KMS-11 (cell line): ENCODE data around the gene MVD.

Experiments
- H2AFZ ChIP-seq: fragments of 200-600 bp; sonication (generic); 2 replicates; pipeline ENCODE4 v1.6.1; 2016; ENCODE audit warnings: antibody characterized with exemption, mixed run types, low read depth
- H3K27ac ChIP-seq: fragments of 200-600 bp; sonication (generic); 2 replicates; pipeline ENCODE4 v1.6.1; 2016; ENCODE audit warnings: mild to moderate bottlenecking, mixed run types
- H3K27me3 ChIP-seq: fragments of 200-600 bp; sonication (generic); 2 replicates; pipeline ENCODE4 v1.6.1; 2017; ENCODE audit warnings: mild to moderate bottlenecking, low read depth, mixed run types, moderate library complexity; ENCODE audit not compliant: insufficient read depth
- H3K36me3 ChIP-seq: fragments of 200-600 bp; sonication (generic); 2 replicates; pipeline ENCODE4 v1.6.1; 2017; ENCODE audit warnings: mild to moderate bottlenecking, mixed run types; ENCODE audit not compliant: insufficient read depth
- H3K4me1 ChIP-seq: fragments of 200-600 bp; sonication (generic); 2 replicates; pipeline ENCODE4 v1.6.1; 2016; ENCODE audit warnings: mild to moderate bottlenecking, low read depth, mixed run types; ENCODE audit not compliant: poor library complexity, severe bottlenecking
- H3K4me2 ChIP-seq: fragments of 200-600 bp; sonication (generic); 2 replicates; pipeline ENCODE4 v1.7.0; 2016; ENCODE audit warnings: mild to moderate bottlenecking, mixed run types
- H3K4me3 ChIP-seq: fragments of 200-600 bp; sonication (generic); IDR thresholded peaks from 2 replicates; pipeline ENCODE4 v1.6.1; 2017; ENCODE audit warnings: low read depth, low read length, mixed read lengths; ENCODE audit not compliant: insufficient read depth
- H3K79me2 ChIP-seq: fragments of 200-600 bp; sonication (generic); 2 replicates; pipeline ENCODE4 v1.6.1; 2016; ENCODE audit warnings: low read depth, mixed run types; ENCODE audit not compliant: insufficient read depth
- H3K9ac ChIP-seq: fragments of 200-600 bp; sonication (generic); 2 replicates; pipeline ENCODE4 v1.6.1; 2016; ENCODE audit warnings: mild to moderate bottlenecking, mixed run types
- H4K20me1 ChIP-seq: fragments of 200-600 bp; sonication (generic); 2 replicates; pipeline ENCODE4 v1.6.1; 2016; ENCODE audit warnings: mild to moderate bottlenecking, mixed run types; ENCODE audit not compliant: insufficient read depth
- TF ChIP-seq, protein P1 (sequence below): fragments of 200-600 bp; sonication (generic); conservative IDR thresholded peaks from 2 replicates; pipeline ENCODE4 v1.6.1; 2017; ENCODE audit warnings: low read depth, mild to moderate bottlenecking, antibody characterized with exemption, low read length, moderate library complexity, mixed read lengths

The MVD gene

GRCh38 chr16:88661468-88661867 is 1.4 kb downstream of the MVD start:
- no peaks in the 10 kb centered on the region for H4K20me1 ChIP-seq
- no peak overlapping the region for H3K27ac ChIP-seq
- no peak overlapping the region for H3K9ac ChIP-seq
- TF ChIP-seq, protein P1, sequence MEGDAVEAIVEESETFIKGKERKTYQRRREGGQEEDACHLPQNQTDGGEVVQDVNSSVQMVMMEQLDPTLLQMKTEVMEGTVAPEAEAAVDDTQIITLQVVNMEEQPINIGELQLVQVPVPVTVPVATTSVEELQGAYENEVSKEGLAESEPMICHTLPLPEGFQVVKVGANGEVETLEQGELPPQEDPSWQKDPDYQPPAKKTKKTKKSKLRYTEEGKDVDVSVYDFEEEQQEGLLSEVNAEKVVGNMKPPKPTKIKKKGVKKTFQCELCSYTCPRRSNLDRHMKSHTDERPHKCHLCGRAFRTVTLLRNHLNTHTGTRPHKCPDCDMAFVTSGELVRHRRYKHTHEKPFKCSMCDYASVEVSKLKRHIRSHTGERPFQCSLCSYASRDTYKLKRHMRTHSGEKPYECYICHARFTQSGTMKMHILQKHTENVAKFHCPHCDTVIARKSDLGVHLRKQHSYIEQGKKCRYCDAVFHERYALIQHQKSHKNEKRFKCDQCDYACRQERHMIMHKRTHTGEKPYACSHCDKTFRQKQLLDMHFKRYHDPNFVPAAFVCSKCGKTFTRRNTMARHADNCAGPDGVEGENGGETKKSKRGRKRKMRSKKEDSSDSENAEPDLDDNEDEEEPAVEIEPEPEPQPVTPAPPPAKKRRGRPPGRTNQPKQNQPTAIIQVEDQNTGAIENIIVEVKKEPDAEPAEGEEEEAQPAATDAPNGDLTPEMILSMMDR, result no peak
- H3K4me2 ChIP-seq, result no peak overlapping the region
- H3K4me3 ChIP-seq, result no peak overlapping the region
- peaks cover 11% of the 10 kb centered on the region for H3K4me1 ChIP-seq
- no peak overlapping the region for H2AFZ ChIP-seq
- no peaks in the 10 kb centered on the region for H3K27me3 ChIP-seq
- H3K36me3 ChIP-seq, result no peaks in the 10 kb centered on the region
- H3K79me2 ChIP-seq, result peaks cover 10% of the 10 kb centered on the region; the same call in 1 of the 2 replicates

DNA sequence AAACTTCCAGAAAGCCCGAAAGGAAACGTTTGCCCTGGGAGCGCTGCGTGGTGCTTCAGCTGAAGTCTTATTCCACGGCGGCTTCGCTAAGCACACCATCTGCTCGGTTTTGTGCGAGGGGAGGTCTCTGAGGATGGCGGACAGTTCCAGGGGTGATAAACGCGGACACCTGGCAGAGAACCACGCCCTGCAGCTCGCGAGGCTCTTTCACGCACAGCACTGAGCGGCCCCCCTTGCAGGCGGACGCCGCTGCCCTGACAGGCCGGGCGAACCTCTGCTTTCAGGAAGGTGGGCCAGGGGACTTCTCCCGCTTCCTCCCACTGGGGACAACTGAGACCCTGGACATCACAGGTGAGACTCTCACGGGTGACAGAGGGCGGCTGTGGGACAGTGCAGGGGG is 3.7 kb downstream of the MVD start:
- Histone ChIP-seq H3K27me3 (no peaks in the 10 kb centered on the region), H4K20me1 (no peaks in the 10 kb centered on the region), H3K79me2 (peaks cover 10% of the 10 kb centered on the region; the same call in 1 of the 2 replicates), H3K4me2 (no peak overlapping the region), H3K4me3 (no peak overlapping the region), H3K27ac (no peak overlapping the region), H3K4me1 (peaks cover 10% of the 10 kb centered on the region), H2AFZ (no peak overlapping the region), H3K9ac (no peak overlapping the region), H3K36me3 (no peaks in the 10 kb centered on the region)
- TF ChIP-seq, protein P1, result no peak

GRCh38 chr16:88658714-88659113 is 4.2 kb downstream of the MVD start:
- Histone ChIP-seq H3K27me3 (no peaks in the 10 kb centered on the region), H3K36me3 (no peaks in the 10 kb centered on the region), H3K9ac (no peak overlapping the region), H4K20me1 (no peaks in the 10 kb centered on the region), H2AFZ (no peak overlapping the region), H3K79me2 (peaks cover 10% of the 10 kb centered on the region; the same call in 1 of the 2 replicates), H3K4me3 (no peak overlapping the region), H3K4me1 (peaks cover 6% of the 10 kb centered on the region), H3K4me2 (no peak overlapping the region), H3K27ac (no peak overlapping the region)
- TF ChIP-seq, protein P1, result no peak

DNA sequence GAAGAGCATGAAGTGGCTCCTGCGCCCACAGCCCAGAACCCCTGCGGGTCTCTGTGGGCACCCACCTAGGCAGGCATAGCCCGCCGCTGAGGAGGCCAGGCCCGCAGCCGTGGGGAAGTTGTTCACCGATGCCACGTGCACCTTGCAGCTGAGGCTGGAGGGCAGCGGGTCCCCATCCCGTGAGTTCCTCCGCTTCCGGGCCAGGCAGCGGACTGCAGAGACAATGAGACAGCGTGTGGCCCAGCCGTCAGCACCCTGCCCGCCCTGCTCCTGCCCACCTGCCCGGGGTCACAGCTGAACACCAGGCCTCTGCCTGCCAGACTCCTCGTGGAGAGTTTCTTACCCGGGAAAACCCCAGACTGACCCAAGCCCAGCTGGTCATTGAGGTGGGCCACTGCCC is 5.5 kb downstream of the MVD start:
- Histone ChIP-seq H3K27me3 (no peaks in the 10 kb centered on the region), H4K20me1 (no peaks in the 10 kb centered on the region), H3K9ac (no peak overlapping the region), H3K4me1 (peaks cover 7% of the 10 kb centered on the region), H2AFZ (no peak overlapping the region), H3K4me3 (no peak overlapping the region), H3K4me2 (no peak overlapping the region), H3K79me2 (peaks cover 10% of the 10 kb centered on the region; the same call in 1 of the 2 replicates), H3K27ac (no peak overlapping the region), H3K36me3 (no peaks in the 10 kb centered on the region)
- TF ChIP-seq, protein P1, result no peak
